Neural progenitor cell (in vitro differentiated cells): ENCODE measurements around the gene RAMACL.

Experiments
- EZH2 ChIP-seq: fragments of 200-600 bp; sonication (generic); IDR thresholded peaks from 2 replicates; pipeline ENCODE4 v1.6.1; 2017; ENCODE audit warnings: antibody characterized with exemption, mild to moderate bottlenecking, moderate library complexity
- EZH2phosphoT487 ChIP-seq: fragments of 200-600 bp; sonication (generic); IDR thresholded peaks from 2 replicates; pipeline ENCODE4 v1.6.1; 2017; ENCODE audit warnings: antibody characterized with exemption
- TF ChIP-seq, protein P1 (sequence below): fragments of 200-600 bp; sonication (generic); IDR thresholded peaks from 2 replicates; pipeline ENCODE4 v1.5.1; 2017; ENCODE audit warnings: antibody characterized with exemption, mild to moderate bottlenecking

DNA sequence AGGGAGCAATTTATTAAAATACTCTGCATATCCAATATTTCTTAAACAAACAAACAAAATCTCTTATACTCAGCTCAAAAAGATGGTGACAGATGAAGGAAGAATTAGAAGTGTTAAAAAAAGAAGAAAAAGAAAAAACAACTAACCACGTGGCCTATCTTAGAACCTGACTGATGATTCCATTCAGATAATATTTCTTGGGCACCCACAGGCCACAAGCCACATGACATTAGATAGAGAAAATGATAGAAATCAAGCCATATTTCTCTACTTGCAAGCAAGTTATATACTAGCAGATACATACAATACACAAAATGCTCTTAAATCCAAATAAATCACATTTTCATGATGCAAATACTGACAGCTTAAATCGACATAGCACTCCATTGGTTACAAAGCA, 14.5 kb upstream of the RAMACL start:
- TF ChIP-seq, protein P1, sequence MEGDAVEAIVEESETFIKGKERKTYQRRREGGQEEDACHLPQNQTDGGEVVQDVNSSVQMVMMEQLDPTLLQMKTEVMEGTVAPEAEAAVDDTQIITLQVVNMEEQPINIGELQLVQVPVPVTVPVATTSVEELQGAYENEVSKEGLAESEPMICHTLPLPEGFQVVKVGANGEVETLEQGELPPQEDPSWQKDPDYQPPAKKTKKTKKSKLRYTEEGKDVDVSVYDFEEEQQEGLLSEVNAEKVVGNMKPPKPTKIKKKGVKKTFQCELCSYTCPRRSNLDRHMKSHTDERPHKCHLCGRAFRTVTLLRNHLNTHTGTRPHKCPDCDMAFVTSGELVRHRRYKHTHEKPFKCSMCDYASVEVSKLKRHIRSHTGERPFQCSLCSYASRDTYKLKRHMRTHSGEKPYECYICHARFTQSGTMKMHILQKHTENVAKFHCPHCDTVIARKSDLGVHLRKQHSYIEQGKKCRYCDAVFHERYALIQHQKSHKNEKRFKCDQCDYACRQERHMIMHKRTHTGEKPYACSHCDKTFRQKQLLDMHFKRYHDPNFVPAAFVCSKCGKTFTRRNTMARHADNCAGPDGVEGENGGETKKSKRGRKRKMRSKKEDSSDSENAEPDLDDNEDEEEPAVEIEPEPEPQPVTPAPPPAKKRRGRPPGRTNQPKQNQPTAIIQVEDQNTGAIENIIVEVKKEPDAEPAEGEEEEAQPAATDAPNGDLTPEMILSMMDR = no peak
- TF ChIP-seq EZH2 = no peak
- TF ChIP-seq EZH2phosphoT487 = no peak
